SU-DHL-6 (cell line): ENCODE results near the gene GREM2.

ENCODE experiments used
- H2AFZ ChIP-seq: fragments of 200-600 bp; sonication (generic); 2 replicates; pipeline ENCODE4 v1.6.1; 2014; ENCODE audit warnings: low read depth, mild to moderate bottlenecking, moderate library complexity, mixed read lengths, antibody characterized with exemption, low read length; ENCODE audit not compliant: severe bottlenecking
- H3F3A ChIP-seq: fragments of 200-600 bp; shearing (Covaris generic); 2 replicates; pipeline ENCODE4 v1.6.0; 2016; ENCODE audit warnings: antibody characterized with exemption, mild to moderate bottlenecking; ENCODE audit not compliant: insufficient read depth
- H3K27ac ChIP-seq: fragments of 200-600 bp; sonication (generic); 2 replicates; pipeline ENCODE4 v1.5.1; 2016; ENCODE audit warnings: low read depth, mild to moderate bottlenecking, low read length, moderate library complexity, mixed read lengths
- H3K27me3 ChIP-seq: fragments of 200-600 bp; sonication (generic), shearing (Covaris generic); 2 replicates; pipeline ENCODE4 v1.6.0; 2014; ENCODE audit warnings: mild to moderate bottlenecking, low read length
- H3K36me3 ChIP-seq: fragments of 200-600 bp; sonication (generic); 2 replicates; pipeline ENCODE4 v1.6.1; 2014; ENCODE audit warnings: mild to moderate bottlenecking, low read length, mixed read lengths
- H3K4me2 ChIP-seq: fragments of 300-600, 200-600 bp; shearing (Covaris generic), sonication (generic); 2 replicates; pipeline ENCODE4 v1.6.0; 2014; ENCODE audit warnings: low read length, low read depth, mild to moderate bottlenecking; ENCODE audit not compliant: poor library complexity, severe bottlenecking
- H3K4me3 ChIP-seq: fragments of 200-600 bp; sonication (generic); 2 replicates; pipeline ENCODE4 v1.5.1; 2014; ENCODE audit warnings: antibody characterized with exemption, low read length, mild to moderate bottlenecking, mixed read lengths; ENCODE audit not compliant: insufficient read depth, poor library complexity, severe bottlenecking
- H3K79me2 ChIP-seq: fragments of 200-600 bp; sonication (generic); 2 replicates; pipeline ENCODE4 v1.6.1; 2014; ENCODE audit warnings: mild to moderate bottlenecking, low read length, moderate library complexity; ENCODE audit not compliant: insufficient read depth
- H3K9ac ChIP-seq: fragments of 200-600 bp; sonication (generic); 2 replicates; pipeline ENCODE4 v1.7.0; 2014; ENCODE audit warnings: mild to moderate bottlenecking, low read length
- H3K9me2 ChIP-seq: fragments of 200-600 bp; sonication (generic); replicated peaks from 2 replicates; pipeline ENCODE4 v1.6.1; 2014; ENCODE audit warnings: low read length; ENCODE audit not compliant: insufficient read depth
- H3K9me3 ChIP-seq: fragments of 200-600 bp; sonication (generic); 2 replicates; pipeline ENCODE4 v1.6.1; 2014; ENCODE audit warnings: low read length, mixed read lengths; ENCODE audit not compliant: insufficient read depth
- H4K20me1 ChIP-seq: fragments of 200-600 bp; sonication (generic); 2 replicates; pipeline ENCODE4 v1.6.1; 2014; ENCODE audit warnings: low read depth, mild to moderate bottlenecking, antibody characterized with exemption, low read length, moderate library complexity, mixed read lengths
- CTCF ChIP-seq: fragments of 200-600 bp; sonication (generic); IDR thresholded peaks from one replicate; pipeline ENCODE4 v1.5.1; 2017; ENCODE audit warnings: antibody characterized with exemption, mild to moderate bottlenecking, low read length, moderate library complexity; ENCODE audit not compliant: insufficient read depth, poor library complexity, severe bottlenecking
- EZH2phosphoT487 ChIP-seq: fragments of 200-600 bp; sonication (generic), shearing (Covaris generic); conservative IDR thresholded peaks from 2 replicates; pipeline ENCODE4 v1.6.1; 2018; ENCODE audit warnings: mild to moderate bottlenecking, antibody characterized with exemption, low read length, moderate library complexity, mixed read lengths

The GREM2 gene

GRCh38 chr1:240635466-240636256 is 23.7 kb upstream of the GREM2 start:
- no peak overlapping the region for H3K27ac ChIP-seq
- no peak overlapping the region for H2AFZ ChIP-seq
- no peaks in the 10 kb centered on the region for H3F3A ChIP-seq
- no peaks in the 10 kb centered on the region for H3K79me2 ChIP-seq
- H3K36me3 ChIP-seq = no peaks in the 10 kb centered on the region
- H4K20me1 ChIP-seq = no peaks in the 10 kb centered on the region
- H3K9me3 ChIP-seq = no peaks in the 10 kb centered on the region
- H3K4me2 ChIP-seq = no peak overlapping the region
- H3K27me3 ChIP-seq = no peaks in the 10 kb centered on the region
- H3K4me3 ChIP-seq = no peak overlapping the region
- H3K9me2 ChIP-seq = no peaks in the 10 kb centered on the region
- H3K9ac ChIP-seq = no peak overlapping the region
- TF ChIP-seq EZH2phosphoT487 (no peak), CTCF (no peak)

GRCh38 chr1:240630409-240630808 is 18.5 kb upstream of the GREM2 start:
- Histone ChIP-seq H3F3A (no peaks in the 10 kb centered on the region), H3K4me3 (no peak overlapping the region), H3K9me3 (no peaks in the 10 kb centered on the region), H3K36me3 (no peaks in the 10 kb centered on the region), H3K4me2 (no peak overlapping the region), H3K9me2 (no peaks in the 10 kb centered on the region), H3K27me3 (no peaks in the 10 kb centered on the region), H3K79me2 (no peaks in the 10 kb centered on the region), H2AFZ (no peak overlapping the region), H4K20me1 (no peaks in the 10 kb centered on the region), H3K27ac (no peak overlapping the region), H3K9ac (no peak overlapping the region)
- TF ChIP-seq EZH2phosphoT487 (no peak), CTCF (no peak)

GRCh38 chr1:240621249-240621648 is 9.3 kb upstream of the GREM2 start:
- Histone ChIP-seq H3K36me3 (no peaks in the 10 kb centered on the region), H3F3A (no peaks in the 10 kb centered on the region), H3K9me3 (no peaks in the 10 kb centered on the region), H3K27ac (no peak overlapping the region), H3K9me2 (no peaks in the 10 kb centered on the region), H3K79me2 (no peaks in the 10 kb centered on the region), H3K4me2 (no peak overlapping the region), H3K27me3 (no peaks in the 10 kb centered on the region), H4K20me1 (no peaks in the 10 kb centered on the region), H3K4me3 (no peak overlapping the region), H2AFZ (no peak overlapping the region), H3K9ac (no peak overlapping the region)
- TF ChIP-seq CTCF (no peak), EZH2phosphoT487 (no peak)
